ENCODE results near the gene SPACA9. TPM values are rescaled to one million over a fixed set of nuclear protein-coding genes. Genes with fewer than 3 reads are reported as not detected.

SPACA9 gene
- polyA plus RNA-seq, 3 donors: 0.28 to 0.95 (median 0.57) TPM

DNA sequence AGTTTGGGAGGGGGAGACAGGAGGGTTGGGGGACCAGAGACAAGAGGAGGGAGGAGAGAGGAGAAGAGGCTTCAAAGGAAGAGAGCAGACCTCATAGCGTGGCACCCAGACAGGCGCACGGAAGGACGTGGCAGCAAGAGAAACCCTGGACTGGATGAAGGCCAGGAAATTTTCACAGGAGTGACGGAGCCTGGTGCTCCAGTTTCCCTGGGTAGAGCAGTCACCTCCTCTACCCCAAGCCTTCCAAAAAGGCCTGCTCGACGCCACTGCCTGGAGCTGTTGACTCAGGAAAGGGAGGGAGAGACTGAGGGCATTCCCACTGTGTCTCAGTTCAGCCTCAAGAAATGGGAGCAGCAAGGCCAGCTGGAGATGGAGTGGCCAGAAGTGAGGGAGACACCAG is 19.9 kb upstream of the SPACA9 start:
- no peak for DNase-seq
- no peak overlapping the region for H3K4me2 ChIP-seq (replicated peaks; ENCODE audit: extremely low read depth, low read length, poor library complexity, severe bottlenecking)
- no peak overlapping the region for H3K4me3 ChIP-seq (replicated peaks in 1 of 3; ENCODE audit: low read depth in 2 of 3, low read length in 3 of 3)
- H2AFZ ChIP-seq (ENCODE audit: insufficient read depth, low read depth, low read length, poor library complexity, severe bottlenecking): no peak overlapping the region
- no peak overlapping the region for H3K9ac ChIP-seq (ENCODE audit: insufficient read depth, low read length, poor library complexity, severe bottlenecking)
- Mint-ChIP-seq H3K27me3 (ENCODE audit: low read depth in 3 of 3) (peaks cover 0 to 9% (median 4%) of the 10 kb centered on the region in 3 donors), H3K36me3 (no peaks in the 10 kb centered on the region), H3K4me1 (peaks cover 3% of the 10 kb centered on the region), H3K27ac (peak overlapping the region in 1 of 7 donors; percentile 57), H3K9me3 (no peaks in the 10 kb centered on the region), H3K4me3 (no peak overlapping the region)
- no peaks in the 10 kb centered on the region for H3K27me3 ChIP-seq (ENCODE audit: control insufficient read depth in 2 of 2, insufficient read depth in 2 of 2, low read length in 2 of 2)
- H4K20me1 ChIP-seq (ENCODE audit: insufficient read depth, low read length): no peaks in the 10 kb centered on the region
- WGBS (ENCODE audit: insufficient coverage): 90% methylated on average over 4 of the region's 7 CpGs
- H3K79me2 ChIP-seq (ENCODE audit: insufficient read depth, low read length): no peaks in the 10 kb centered on the region
- no peak overlapping the region for H3K27ac ChIP-seq (ENCODE audit: low read depth in 1 of 2, low read length in 2 of 2)
- H3K9me3 ChIP-seq (replicated peaks in 1 of 2; ENCODE audit: control insufficient read depth in 1 of 2, insufficient read depth in 1 of 2, low read length in 2 of 2): no peaks in the 10 kb centered on the region
- TF ChIP-seq, protein P1, sequence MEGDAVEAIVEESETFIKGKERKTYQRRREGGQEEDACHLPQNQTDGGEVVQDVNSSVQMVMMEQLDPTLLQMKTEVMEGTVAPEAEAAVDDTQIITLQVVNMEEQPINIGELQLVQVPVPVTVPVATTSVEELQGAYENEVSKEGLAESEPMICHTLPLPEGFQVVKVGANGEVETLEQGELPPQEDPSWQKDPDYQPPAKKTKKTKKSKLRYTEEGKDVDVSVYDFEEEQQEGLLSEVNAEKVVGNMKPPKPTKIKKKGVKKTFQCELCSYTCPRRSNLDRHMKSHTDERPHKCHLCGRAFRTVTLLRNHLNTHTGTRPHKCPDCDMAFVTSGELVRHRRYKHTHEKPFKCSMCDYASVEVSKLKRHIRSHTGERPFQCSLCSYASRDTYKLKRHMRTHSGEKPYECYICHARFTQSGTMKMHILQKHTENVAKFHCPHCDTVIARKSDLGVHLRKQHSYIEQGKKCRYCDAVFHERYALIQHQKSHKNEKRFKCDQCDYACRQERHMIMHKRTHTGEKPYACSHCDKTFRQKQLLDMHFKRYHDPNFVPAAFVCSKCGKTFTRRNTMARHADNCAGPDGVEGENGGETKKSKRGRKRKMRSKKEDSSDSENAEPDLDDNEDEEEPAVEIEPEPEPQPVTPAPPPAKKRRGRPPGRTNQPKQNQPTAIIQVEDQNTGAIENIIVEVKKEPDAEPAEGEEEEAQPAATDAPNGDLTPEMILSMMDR (IDR thresholded peaks at IDR 0.05): no peak
- H3K4me1 ChIP-seq (ENCODE audit: control insufficient read depth in 1 of 2, insufficient read depth in 2 of 2, low read length in 2 of 2): no peaks in the 10 kb centered on the region
- no peaks in the 10 kb centered on the region for H3K36me3 ChIP-seq (replicated peaks in 1 of 2; ENCODE audit: control insufficient read depth in 1 of 2, insufficient read depth in 2 of 2, low read length in 2 of 2)
- intact Hi-C loops (cut with micrococcal nuclease): no loop called here

GRCh38 chr9:132861666-132862065 is 17.0 kb upstream of the SPACA9 start:
- no peaks in the 10 kb centered on the region for H3K79me2 ChIP-seq (ENCODE audit: insufficient read depth, low read length)
- H4K20me1 ChIP-seq (ENCODE audit: insufficient read depth, low read length): no peaks in the 10 kb centered on the region
- H2AFZ ChIP-seq (ENCODE audit: insufficient read depth, low read depth, low read length, poor library complexity, severe bottlenecking): no peak overlapping the region
- H3K36me3 ChIP-seq (replicated peaks in 1 of 2; ENCODE audit: control insufficient read depth in 1 of 2, insufficient read depth in 2 of 2, low read length in 2 of 2): no peaks in the 10 kb centered on the region
- Mint-ChIP-seq H3K27ac (no peak overlapping the region), H3K9me3 (no peaks in the 10 kb centered on the region), H3K36me3 (no peaks in the 10 kb centered on the region), H3K27me3 (ENCODE audit: low read depth in 3 of 3) (peaks cover 3 to 9% (median 3%) of the 10 kb centered on the region in 3 donors), H3K4me1 (no peaks in the 10 kb centered on the region), H3K4me3 (no peak overlapping the region)
- H3K4me3 ChIP-seq (replicated peaks in 1 of 3; ENCODE audit: low read depth in 2 of 3, low read length in 3 of 3): no peak overlapping the region
- WGBS (ENCODE audit: insufficient coverage): 100% methylated on average over 2 of the region's 3 CpGs
- H3K4me1 ChIP-seq (ENCODE audit: control insufficient read depth in 1 of 2, insufficient read depth in 2 of 2, low read length in 2 of 2): no peaks in the 10 kb centered on the region
- no peaks in the 10 kb centered on the region for H3K27me3 ChIP-seq (ENCODE audit: control insufficient read depth in 2 of 2, insufficient read depth in 2 of 2, low read length in 2 of 2)
- no peak overlapping the region for H3K4me2 ChIP-seq (replicated peaks; ENCODE audit: extremely low read depth, low read length, poor library complexity, severe bottlenecking)
- TF ChIP-seq, protein P1 (IDR thresholded peaks at IDR 0.05): no peak
- H3K9ac ChIP-seq (ENCODE audit: insufficient read depth, low read length, poor library complexity, severe bottlenecking): no peak overlapping the region
- no peak for DNase-seq
- no peak overlapping the region for H3K27ac ChIP-seq (ENCODE audit: low read depth in 1 of 2, low read length in 2 of 2)
- no peaks in the 10 kb centered on the region for H3K9me3 ChIP-seq (replicated peaks in 1 of 2; ENCODE audit: control insufficient read depth in 1 of 2, insufficient read depth in 1 of 2, low read length in 2 of 2)
- intact Hi-C loops (cut with micrococcal nuclease): no loop called here
